Caco-2 (cell line): Measurements from ENCODE around the gene NRK. TPM values are rescaled to one million over a fixed set of nuclear protein-coding genes. Genes with fewer than 3 reads are reported as not detected.

ENCODE experiments used
- BruUV-seq: library from RNA; stranded (reverse); fragments of 400-500 nt; replicated peaks from 2 replicates; lab custom pipeline; 2021; lab: Mats Ljungman, UMichigan
- CTCF ChIA-PET: fragments of 300-600 bp; sonication (Branson Sonifier 250); formaldehyde crosslinking; loops from one replicate; lab custom pipeline; 2022; ENCODE audit warnings: antibody characterized with exemption; lab: Charles Lee
- POLR2A ChIA-PET: fragments of 300-600 bp; sonication (Branson Sonifier 250); formaldehyde crosslinking; loops from one replicate; lab custom pipeline; 2022; ENCODE audit warnings: antibody characterized with exemption; lab: Charles Lee
- DNase-seq, 2 experiments: peaks; one replicate each; pipeline versions ENCODE4 v3.0.0 to v3.0.0-alpha.2; 2020 to 2022
- H3K27me3 ChIP-seq: replicated peaks from 2 replicates; pipeline ENCODE4 v1.6.0; 2011; ENCODE audit warnings: low read length; ENCODE audit not compliant: control insufficient read depth, insufficient read depth
- H3K36me3 ChIP-seq: 2 replicates; pipeline ENCODE4 v1.5.1; 2011; ENCODE audit warnings: low read length; ENCODE audit not compliant: control insufficient read depth, insufficient read depth
- H3K4me1 ChIP-seq: fragments of 250-450 bp; sonication (Bioruptor Pico); 2 replicates; pipeline ENCODE4 v1.5.1; 2020; ENCODE audit warnings: mild to moderate bottlenecking
- H3K4me3 ChIP-seq: 2 replicates; pipeline ENCODE4 v1.5.1; 2011; ENCODE audit warnings: low read depth, mild to moderate bottlenecking, control low read depth, low read length
- H3K9me3 ChIP-seq: fragments of 250-450 bp; sonication (Bioruptor Pico); 2 replicates; pipeline ENCODE4 v1.5.1; 2020; ENCODE audit warnings: mild to moderate bottlenecking, moderate library complexity
- H3K27ac Mint-ChIP-seq: one replicate; pipeline ENCODE4 v1.8.0; 2022; ENCODE audit warnings: mixed read lengths; ENCODE audit not compliant: unreplicated experiment
- H3K27me3 Mint-ChIP-seq: one replicate; pipeline ENCODE4 v1.8.0; 2022; ENCODE audit warnings: mixed read lengths; ENCODE audit not compliant: insufficient read depth, unreplicated experiment
- H3K36me3 Mint-ChIP-seq: one replicate; pipeline ENCODE4 v1.8.0; 2022; ENCODE audit warnings: mild to moderate bottlenecking, mixed read lengths; ENCODE audit not compliant: insufficient read depth, unreplicated experiment
- H3K4me1 Mint-ChIP-seq: one replicate; pipeline ENCODE4 v1.8.0; 2022; ENCODE audit warnings: low read depth, mixed read lengths; ENCODE audit not compliant: unreplicated experiment
- H3K4me3 Mint-ChIP-seq: one replicate; pipeline ENCODE4 v1.8.0; 2022; ENCODE audit warnings: mild to moderate bottlenecking, moderate library complexity, mixed read lengths; ENCODE audit not compliant: unreplicated experiment
- H3K9me3 Mint-ChIP-seq: one replicate; pipeline ENCODE4 v1.8.0; 2022; ENCODE audit warnings: mixed read lengths; ENCODE audit not compliant: unreplicated experiment
- CTCF ChIP-seq, 2 experiments: fragments of 200-600 bp in 1 of 2; IDR thresholded peaks; 1 replicate in 1 of 2; 2 replicates in 1 of 2; pipeline versions ENCODE4 v1.5.1 to v1.8.0; 2011 to 2022; ENCODE audit warnings: antibody characterized with exemption in 1 of 2, control low read depth in 1 of 2, inconsistent platforms in 1 of 2, low read depth in 1 of 2, low read length in 1 of 2, mild to moderate bottlenecking in 1 of 2, moderate library complexity in 1 of 2; ENCODE audit not compliant: insufficient read depth in 1 of 2, severe bottlenecking in 1 of 2, unreplicated experiment in 1 of 2
- intact Hi-C: fragments of 100-400 bp; cut with micrococcal nuclease; formaldehyde crosslinking; loops from one replicate; pipeline ENCODE4 v1.10.0; 2022; ENCODE audit not compliant: unreplicated experiment
- total RNA-seq: library from RNA; stranded (reverse); gene quantifications from 2 replicates; pipeline ENCODE4 v1.2.3, GENCODE V29; 2022

Gene NRK
- total RNA-seq, 1 experiment from 2014 or later: 0.16 TPM

GRCh38 chrX:105876658-105877057 is 54.3 kb downstream of the NRK start:
- Mint-ChIP-seq H3K36me3 (no peaks in the 10 kb centered on the region), H3K27me3 (peaks cover 6% of the 10 kb centered on the region), H3K27ac (no peak overlapping the region), H3K4me1 (no peaks in the 10 kb centered on the region), H3K9me3 (no peaks in the 10 kb centered on the region), H3K4me3 (no peak overlapping the region)
- DNase-seq: peak in 1 of 2 experiments; percentile 7
- peak; percentile 9 to 19 for TF ChIP-seq CTCF (IDR thresholded peaks at IDR 0.05; ENCODE audit: insufficient read depth in 1 of 2, low read depth in 1 of 2, low read length in 1 of 2, severe bottlenecking in 1 of 2, unreplicated experiment in 1 of 2)
- H3K4me3 ChIP-seq: no peak overlapping the region
- POLR2A ChIA-PET: no interaction called here
- BruUV-seq: no TSS peak
- H3K27me3 ChIP-seq: no peaks in the 10 kb centered on the region
- intact Hi-C loops: loop anchor here (5.0 kb wide), 1 partner anchor 521 kb away; no protein-coding TSS in a partner anchor
- CTCF ChIA-PET: no interaction called here
- H3K9me3 ChIP-seq: no peaks in the 10 kb centered on the region
- H3K4me1 ChIP-seq: no peaks in the 10 kb centered on the region
- no peaks in the 10 kb centered on the region for H3K36me3 ChIP-seq

- no peaks in the 10 kb centered on the region for H3K36me3 ChIP-seq
- H3K4me1 ChIP-seq: no peaks in the 10 kb centered on the region
- no peaks in the 10 kb centered on the region for H3K9me3 Mint-ChIP-seq
- H3K4me3 Mint-ChIP-seq: no peak overlapping the region
- no peak for TF ChIP-seq CTCF (IDR thresholded peaks at IDR 0.05; ENCODE audit: insufficient read depth in 1 of 2, low read depth in 1 of 2, low read length in 1 of 2, severe bottlenecking in 1 of 2, unreplicated experiment in 1 of 2)
- no peaks in the 10 kb centered on the region for H3K4me1 Mint-ChIP-seq
- H3K27me3 ChIP-seq: no peaks in the 10 kb centered on the region
- POLR2A ChIA-PET: no interaction called here
- intact Hi-C loops: no loop called here
- CTCF ChIA-PET: no interaction called here
- H3K36me3 Mint-ChIP-seq: no peaks in the 10 kb centered on the region
- no peaks in the 10 kb centered on the region for H3K9me3 ChIP-seq
- no TSS peak for BruUV-seq
- H3K27ac Mint-ChIP-seq: no peak overlapping the region
- H3K27me3 Mint-ChIP-seq: no peaks in the 10 kb centered on the region
- DNase-seq: no peak
- no peak overlapping the region for H3K4me3 ChIP-seq
These were observed 58.2 kb downstream of the NRK start for GRCh38 chrX:105880491-105880890.

- H3K4me1 ChIP-seq: no peaks in the 10 kb centered on the region
- H3K27me3 Mint-ChIP-seq: no peaks in the 10 kb centered on the region
- ChIA-PET CTCF (no interaction called here), POLR2A (no interaction called here)
- no peaks in the 10 kb centered on the region for H3K36me3 ChIP-seq
- TF ChIP-seq CTCF (IDR thresholded peaks at IDR 0.05; ENCODE audit: insufficient read depth in 1 of 2, low read depth in 1 of 2, low read length in 1 of 2, severe bottlenecking in 1 of 2, unreplicated experiment in 1 of 2): no peak
- H3K36me3 Mint-ChIP-seq: no peaks in the 10 kb centered on the region
- no peak for DNase-seq
- H3K27me3 ChIP-seq: no peaks in the 10 kb centered on the region
- BruUV-seq: no TSS peak
- H3K9me3 Mint-ChIP-seq: no peaks in the 10 kb centered on the region
- no peaks in the 10 kb centered on the region for H3K9me3 ChIP-seq
- H3K27ac Mint-ChIP-seq: no peak overlapping the region
- no peak overlapping the region for H3K4me3 ChIP-seq
- H3K4me1 Mint-ChIP-seq: no peaks in the 10 kb centered on the region
- no peak overlapping the region for H3K4me3 Mint-ChIP-seq
- intact Hi-C loops: no loop called here
These were observed 60.4 kb downstream of the NRK start for GRCh38 chrX:105882581-105883275.
